GM12873 (cell line): ENCODE measurements around the gene TTLL1.

Source experiments
- TF ChIP-seq, protein P1 (sequence below): IDR thresholded peaks from 2 replicates; pipeline ENCODE4 v1.5.1; 2012; ENCODE audit warnings: low read depth, mild to moderate bottlenecking, moderate library complexity, low read length, control low read depth; ENCODE audit not compliant: insufficient read depth; ENCODE audit errors: missing control alignments

TTLL1 gene

DNA sequence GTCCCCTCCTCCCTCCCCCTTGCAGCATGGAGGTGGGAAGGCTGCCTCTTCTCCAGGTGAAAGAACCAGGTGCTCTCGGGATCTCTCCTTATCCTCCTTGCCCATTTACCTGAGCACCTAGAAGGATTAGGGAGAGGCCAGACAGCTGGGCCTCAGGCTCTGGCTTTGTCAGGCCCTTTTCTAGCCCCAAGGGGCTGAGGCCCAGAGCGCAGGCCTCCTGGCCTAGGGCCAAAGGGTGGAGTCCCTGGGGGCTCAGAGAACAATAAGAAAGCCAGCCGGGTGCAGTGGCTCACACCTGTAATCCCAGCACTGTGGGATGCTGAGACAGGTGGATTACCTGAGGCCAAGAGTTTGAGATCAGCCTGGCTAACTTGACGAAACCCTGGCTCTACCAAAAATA is 5.4 kb upstream of the TTLL1 start:
- TF ChIP-seq, protein P1, sequence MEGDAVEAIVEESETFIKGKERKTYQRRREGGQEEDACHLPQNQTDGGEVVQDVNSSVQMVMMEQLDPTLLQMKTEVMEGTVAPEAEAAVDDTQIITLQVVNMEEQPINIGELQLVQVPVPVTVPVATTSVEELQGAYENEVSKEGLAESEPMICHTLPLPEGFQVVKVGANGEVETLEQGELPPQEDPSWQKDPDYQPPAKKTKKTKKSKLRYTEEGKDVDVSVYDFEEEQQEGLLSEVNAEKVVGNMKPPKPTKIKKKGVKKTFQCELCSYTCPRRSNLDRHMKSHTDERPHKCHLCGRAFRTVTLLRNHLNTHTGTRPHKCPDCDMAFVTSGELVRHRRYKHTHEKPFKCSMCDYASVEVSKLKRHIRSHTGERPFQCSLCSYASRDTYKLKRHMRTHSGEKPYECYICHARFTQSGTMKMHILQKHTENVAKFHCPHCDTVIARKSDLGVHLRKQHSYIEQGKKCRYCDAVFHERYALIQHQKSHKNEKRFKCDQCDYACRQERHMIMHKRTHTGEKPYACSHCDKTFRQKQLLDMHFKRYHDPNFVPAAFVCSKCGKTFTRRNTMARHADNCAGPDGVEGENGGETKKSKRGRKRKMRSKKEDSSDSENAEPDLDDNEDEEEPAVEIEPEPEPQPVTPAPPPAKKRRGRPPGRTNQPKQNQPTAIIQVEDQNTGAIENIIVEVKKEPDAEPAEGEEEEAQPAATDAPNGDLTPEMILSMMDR, result no peak

DNA sequence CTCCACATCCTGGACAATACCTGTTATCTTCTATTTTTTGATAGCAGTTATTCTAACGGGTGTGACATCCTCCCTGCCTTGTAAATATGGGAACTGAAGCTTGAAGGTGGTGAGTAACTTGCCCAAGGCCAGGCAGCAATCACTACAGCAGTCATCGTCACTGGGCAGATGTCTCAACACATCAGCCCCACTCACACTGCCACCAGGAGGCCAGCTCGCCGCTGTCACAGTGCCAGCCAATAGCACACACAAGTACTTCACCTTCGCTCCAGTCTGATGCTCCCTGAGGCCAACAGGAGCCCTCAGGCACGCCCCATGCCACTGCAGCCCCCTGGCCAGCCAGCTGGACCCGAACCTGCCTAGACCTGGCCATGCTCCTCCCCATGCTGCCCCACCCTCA is 4.9 kb upstream of the TTLL1 start:
- TF ChIP-seq, protein P1, result peak; percentile 20

DNA sequence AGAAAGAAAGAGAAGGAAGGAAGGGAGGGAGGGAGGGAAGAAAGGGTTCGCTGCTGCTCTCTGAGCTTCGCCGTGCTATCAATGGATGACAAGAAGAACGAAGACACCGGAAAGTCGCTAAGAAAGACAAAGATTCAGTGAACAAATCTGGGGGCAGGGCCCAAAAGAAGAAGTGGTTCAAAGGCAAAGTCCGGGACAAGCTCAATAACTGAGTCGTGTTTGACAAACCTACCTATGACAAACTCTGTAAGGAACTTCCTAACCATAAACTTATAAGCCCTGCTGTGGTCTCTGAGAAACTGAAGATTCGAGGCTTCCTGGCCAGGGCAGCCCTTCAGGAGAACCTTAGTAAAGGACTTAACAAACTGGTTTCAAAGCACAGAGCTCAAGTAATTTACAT is 2.9 kb upstream of the TTLL1 start:
- TF ChIP-seq, protein P1, result no peak

DNA sequence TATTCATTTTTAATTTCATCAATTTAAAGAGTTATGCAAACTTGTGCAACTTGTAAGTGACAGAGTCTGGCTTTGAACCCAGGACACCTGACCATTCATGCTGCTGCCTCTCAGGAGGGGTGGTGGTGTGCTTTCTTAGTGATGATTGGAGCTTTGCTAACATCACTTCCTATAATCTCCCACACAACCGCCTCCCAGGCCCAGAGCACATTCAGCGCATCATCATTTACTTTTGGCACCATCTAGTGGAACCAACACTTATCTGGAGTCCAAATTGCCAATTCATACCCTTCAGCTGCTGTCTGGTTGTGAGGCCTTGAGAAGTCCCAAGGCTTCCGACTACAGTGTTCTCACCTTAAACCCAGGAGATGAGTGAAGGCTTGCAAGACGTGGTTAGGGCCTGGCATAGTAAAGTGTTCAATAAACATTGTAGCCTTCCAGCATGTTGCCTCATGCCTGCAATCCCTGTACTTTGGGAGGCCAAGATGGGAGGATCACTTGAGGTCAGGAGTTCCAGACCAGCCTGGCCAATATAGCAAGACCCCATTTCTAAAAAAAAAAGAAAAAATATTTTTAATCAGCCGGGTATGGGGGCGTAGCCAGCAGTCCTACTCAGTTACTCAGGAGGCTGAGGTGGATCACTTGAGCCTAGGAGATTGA is 1.1 kb upstream of the TTLL1 start:
- TF ChIP-seq, protein P1, result peak; percentile 66

DNA sequence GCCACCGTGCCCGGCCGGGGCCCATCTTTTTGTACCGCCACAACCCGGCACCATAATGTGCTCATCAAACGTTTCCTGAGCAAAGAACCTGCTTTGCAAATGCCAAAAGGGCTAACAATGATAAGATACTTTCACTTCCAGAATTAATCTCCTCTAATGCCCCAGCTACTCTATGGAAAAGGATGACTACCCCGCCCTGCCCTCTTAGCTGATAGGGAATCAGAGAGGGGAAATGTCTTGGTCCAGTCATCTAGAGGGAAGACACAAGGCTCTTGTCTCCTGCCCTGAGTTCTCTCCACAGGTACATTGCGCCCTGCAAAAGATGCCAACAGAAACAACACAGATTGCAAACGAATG is 586 bp downstream of the TTLL1 start:
- TF ChIP-seq, protein P1, result no peak

DNA sequence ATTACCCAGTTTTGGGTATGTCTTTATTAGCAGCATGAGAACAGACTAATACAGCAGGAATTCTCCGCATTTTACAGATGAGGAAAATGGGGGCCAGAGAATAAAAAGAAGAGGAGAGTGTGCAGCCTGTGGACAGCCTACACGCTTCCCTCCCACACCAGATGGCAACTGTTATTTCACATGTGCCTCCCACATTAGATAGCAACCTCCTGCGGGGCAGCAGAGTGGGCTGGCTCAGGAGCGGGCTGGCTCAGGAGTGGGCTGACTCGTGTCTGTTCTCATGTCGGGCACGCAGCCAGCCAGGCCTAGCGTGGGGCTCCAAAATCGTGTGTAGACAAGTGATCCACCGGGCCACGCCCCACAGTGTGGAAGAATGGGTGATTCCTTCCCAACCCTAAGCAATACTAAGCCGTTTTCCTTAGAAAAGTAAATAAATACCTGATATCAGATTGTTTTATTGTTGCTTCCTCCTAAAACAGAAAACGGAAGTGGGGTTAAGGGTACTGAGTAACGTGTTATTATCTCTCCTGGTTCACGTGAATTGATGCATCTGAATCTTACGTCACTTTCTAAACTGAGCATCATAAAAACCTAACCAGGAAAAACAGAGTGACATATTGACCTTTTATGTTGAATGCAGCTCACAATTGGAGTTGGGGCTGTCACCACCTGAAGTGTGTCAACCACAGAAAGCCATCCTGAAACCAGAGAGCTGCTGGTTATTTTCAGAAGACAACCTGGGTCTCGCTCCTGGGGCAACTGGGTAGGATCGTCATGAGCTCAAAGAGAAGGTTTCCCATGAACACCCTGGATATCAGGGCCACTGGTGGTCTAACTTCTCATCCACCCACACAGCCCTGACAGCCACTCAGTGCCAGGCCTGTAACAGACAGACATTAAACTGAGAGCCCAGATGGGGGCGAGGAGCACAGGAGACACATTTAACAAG is 3.3 kb downstream of the TTLL1 start:
- TF ChIP-seq, protein P1, result no peak

DNA sequence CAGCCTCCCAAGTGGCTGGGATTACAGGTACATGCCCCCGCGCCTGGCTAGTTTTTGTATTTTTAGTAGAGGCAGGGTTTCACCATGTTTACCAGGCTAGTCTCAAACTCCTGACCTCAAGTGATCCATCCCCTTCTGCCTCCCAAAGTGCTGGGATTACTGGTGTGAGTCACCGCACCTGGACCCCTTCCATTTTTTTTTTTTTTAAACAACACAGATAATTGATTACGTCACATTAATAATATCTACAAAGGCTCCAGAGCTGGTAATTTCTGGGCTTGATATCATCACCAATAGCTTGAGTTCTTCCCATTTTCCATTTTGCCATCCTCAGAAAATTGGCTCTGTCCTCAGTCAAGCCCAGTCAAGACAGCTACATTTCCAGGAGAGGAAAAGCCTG is 7.2 kb downstream of the TTLL1 start:
- TF ChIP-seq, protein P1, result no peak
